RWPE2 (cell line): Measurements from ENCODE around the gene TBCK.

Experiments used
- ATAC-seq: fragments of 200-7000 bp; cut with Tn5 transposase; 3 replicates; pipeline ENCODE4 v1.9.1; 2021; ENCODE audit warnings: low read depth
- DNase-seq: peaks from one replicate; pipeline ENCODE4 v3.0.0-alpha.2; 2020; ENCODE audit warnings: low spot score
- H3K27ac ChIP-seq: fragments of 450-650 bp; 2 replicates; pipeline ENCODE4 v1.5.1; 2017; ENCODE audit warnings: mild to moderate bottlenecking; ENCODE audit not compliant: poor library complexity, severe bottlenecking
- H3K27me3 ChIP-seq: fragments of 250-450 bp; sonication (Bioruptor Pico); 2 replicates; pipeline ENCODE4 v1.5.1; 2021; ENCODE audit warnings: mild to moderate bottlenecking, moderate library complexity; ENCODE audit not compliant: insufficient read depth, poor library complexity, severe bottlenecking
- H3K36me3 ChIP-seq: fragments of 250-450 bp; sonication (Bioruptor Pico); 2 replicates; pipeline ENCODE4 v1.5.1; 2020; ENCODE audit warnings: low read depth, mild to moderate bottlenecking, moderate library complexity
- H3K4me1 ChIP-seq: fragments of 250-450 bp; sonication (Bioruptor Pico); 2 replicates; pipeline ENCODE4 v1.5.1; 2021; ENCODE audit warnings: mild to moderate bottlenecking, moderate library complexity; ENCODE audit not compliant: insufficient read depth, poor library complexity, severe bottlenecking
- H3K4me3 ChIP-seq: fragments of 250-450 bp; sonication (Bioruptor Pico); 2 replicates; pipeline ENCODE4 v1.5.1; 2021; ENCODE audit warnings: mild to moderate bottlenecking, moderate library complexity; ENCODE audit not compliant: severe bottlenecking
- H3K9me3 ChIP-seq: fragments of 250-450 bp; sonication (Bioruptor Pico); 2 replicates; pipeline ENCODE4 v1.5.1; 2021; ENCODE audit warnings: mild to moderate bottlenecking, moderate library complexity; ENCODE audit not compliant: severe bottlenecking
- CTCF ChIP-seq: fragments of 450-650 bp; IDR thresholded peaks from one replicate; pipeline ENCODE4 v1.5.1; 2017; ENCODE audit warnings: mild to moderate bottlenecking, moderate library complexity; ENCODE audit not compliant: poor library complexity, severe bottlenecking

Gene TBCK

GRCh38 chr4:106266201-106266600 is 49.8 kb downstream of the TBCK start:
- Histone ChIP-seq H3K4me3 (no peak overlapping the region), H3K27me3 (no peaks in the 10 kb centered on the region), H3K36me3 (no peaks in the 10 kb centered on the region; the same call in 1 of the 2 replicates), H3K9me3 (no peaks in the 10 kb centered on the region), H3K27ac (no peak overlapping the region), H3K4me1 (peaks cover 4% of the 10 kb centered on the region)
- peak; percentile 75 for TF ChIP-seq CTCF
- DNase-seq (no peak), ATAC-seq (0 out of 3 replicates have a peak, but pooled peaks have one; percentile 48)

- Histone ChIP-seq H3K36me3 (peaks cover 7% of the 10 kb centered on the region; the same call in 1 of the 2 replicates), H3K4me1 (peaks cover 4% of the 10 kb centered on the region), H3K4me3 (no peak overlapping the region), H3K27ac (no peak overlapping the region), H3K27me3 (no peaks in the 10 kb centered on the region), H3K9me3 (no peaks in the 10 kb centered on the region)
- TF ChIP-seq CTCF: no peak
- no peak for DNase-seq
- ATAC-seq: peak; percentile 63
Measured at GRCh38 chr4:106264331-106264728, 51.7 kb downstream of the TBCK start.

- Histone ChIP-seq H3K27ac (no peak overlapping the region), H3K27me3 (no peaks in the 10 kb centered on the region), H3K4me3 (no peak overlapping the region), H3K4me1 (peaks cover 4% of the 10 kb centered on the region), H3K9me3 (no peaks in the 10 kb centered on the region), H3K36me3 (peaks cover 7% of the 10 kb centered on the region; the same call in 1 of the 2 replicates)
- no peak for TF ChIP-seq CTCF
- ATAC-seq: no peak
- no peak for DNase-seq
Measured at GRCh38 chr4:106263594-106264330, 52.2 kb downstream of the TBCK start.

GRCh38 chr4:106261980-106262379 is 54.0 kb downstream of the TBCK start:
- Histone ChIP-seq H3K4me3 (no peak overlapping the region), H3K27me3 (no peaks in the 10 kb centered on the region), H3K4me1 (peaks cover 4% of the 10 kb centered on the region), H3K27ac (no peak overlapping the region), H3K9me3 (no peaks in the 10 kb centered on the region), H3K36me3 (peaks cover 12% of the 10 kb centered on the region; the same call in 1 of the 2 replicates)
- TF ChIP-seq CTCF: no peak
- ATAC-seq (no peak), DNase-seq (no peak)
